Duodenal mucosa (tissue), 2 donors: ENCODE measurements around the gene PALLD.

ENCODE experiments used
- H3K27ac ChIP-seq: one replicate; pipeline ENCODE4 v1.7.0; 2013; ENCODE audit warnings: low read depth, low read length
- H3K27me3 ChIP-seq, 2 donors: one replicate each; pipeline ENCODE4 v1.7.0; 2013; ENCODE audit warnings: low read length in 2 of 2, control low read depth in 1 of 2; ENCODE audit not compliant: insufficient read depth in 2 of 2, control insufficient read depth in 1 of 2
- H3K36me3 ChIP-seq, 2 donors: one replicate each; pipeline ENCODE4 v1.7.0; 2013; ENCODE audit warnings: low read length in 2 of 2, control low read depth in 1 of 2; ENCODE audit not compliant: insufficient read depth in 2 of 2, control insufficient read depth in 1 of 2
- H3K4me1 ChIP-seq, 2 donors: one replicate each; pipeline ENCODE4 v1.7.0; 2013; ENCODE audit warnings: low read length in 2 of 2, control low read depth in 1 of 2; ENCODE audit not compliant: insufficient read depth in 2 of 2, control insufficient read depth in 1 of 2
- H3K4me3 ChIP-seq, 2 donors: one replicate each; pipeline ENCODE4 v1.7.0; 2013; ENCODE audit warnings: low read length in 2 of 2, low read depth in 1 of 2
- H3K9ac ChIP-seq, 2 donors: one replicate each; pipeline ENCODE4 v1.7.0; 2013; ENCODE audit warnings: low read length in 2 of 2, low read depth in 1 of 2
- H3K9me3 ChIP-seq, 2 donors: one replicate each; pipeline ENCODE4 v1.7.0; 2013; ENCODE audit warnings: low read length in 2 of 2, control low read depth in 1 of 2; ENCODE audit not compliant: control insufficient read depth in 1 of 2

PALLD gene

GRCh38 chr4:168613869-168614268 lies 117.0 kb downstream of the PALLD start:
- Histone ChIP-seq H3K36me3 (no peaks in the 10 kb centered on the region), H3K4me1 (no peaks in the 10 kb centered on the region), H3K27ac (no peak overlapping the region), H3K4me3 (no peak overlapping the region), H3K9me3 (no peaks in the 10 kb centered on the region), H3K9ac (no peak overlapping the region), H3K27me3 (no peaks in the 10 kb centered on the region)

GRCh38 chr4:168614281-168615057 lies 117.6 kb downstream of the PALLD start:
- Histone ChIP-seq H3K27me3 (no peaks in the 10 kb centered on the region), H3K36me3 (no peaks in the 10 kb centered on the region), H3K27ac (no peak overlapping the region), H3K4me3 (no peak overlapping the region), H3K4me1 (no peaks in the 10 kb centered on the region), H3K9me3 (no peaks in the 10 kb centered on the region), H3K9ac (no peak overlapping the region)

GRCh38 chr4:168615294-168616065 lies 118.6 kb downstream of the PALLD start:
- no peaks in the 10 kb centered on the region for H3K4me1 ChIP-seq
- no peak overlapping the region for H3K9ac ChIP-seq
- no peaks in the 10 kb centered on the region for H3K36me3 ChIP-seq
- no peak overlapping the region for H3K4me3 ChIP-seq
- H3K9me3 ChIP-seq = no peaks in the 10 kb centered on the region
- H3K27me3 ChIP-seq = no peaks in the 10 kb centered on the region
- no peak overlapping the region for H3K27ac ChIP-seq

- Histone ChIP-seq H3K9me3 (no peaks in the 10 kb centered on the region), H3K27me3 (no peaks in the 10 kb centered on the region), H3K4me1 (no peaks in the 10 kb centered on the region), H3K9ac (no peak overlapping the region), H3K27ac (no peak overlapping the region), H3K36me3 (no peaks in the 10 kb centered on the region), H3K4me3 (no peak overlapping the region)
Observed at GRCh38 chr4:168618577-168619265, 121.9 kb downstream of the PALLD start.

- no peaks in the 10 kb centered on the region for H3K36me3 ChIP-seq
- H3K27me3 ChIP-seq = no peaks in the 10 kb centered on the region
- no peaks in the 10 kb centered on the region for H3K4me1 ChIP-seq
- no peaks in the 10 kb centered on the region for H3K9me3 ChIP-seq
- H3K27ac ChIP-seq = no peak overlapping the region
- no peak overlapping the region for H3K4me3 ChIP-seq
- H3K9ac ChIP-seq = no peak overlapping the region
Observed at GRCh38 chr4:168619266-168619631, 122.4 kb downstream of the PALLD start.

- Histone ChIP-seq H3K27me3 (no peaks in the 10 kb centered on the region), H3K9ac (no peak overlapping the region), H3K4me1 (no peaks in the 10 kb centered on the region), H3K9me3 (no peaks in the 10 kb centered on the region), H3K36me3 (no peaks in the 10 kb centered on the region), H3K4me3 (no peak overlapping the region), H3K27ac (no peak overlapping the region)
Observed at GRCh38 chr4:168621806-168622589, 125.1 kb downstream of the PALLD start.

GRCh38 chr4:168622600-168622999 lies 125.7 kb downstream of the PALLD start:
- Histone ChIP-seq H3K9me3 (no peaks in the 10 kb centered on the region), H3K36me3 (no peaks in the 10 kb centered on the region), H3K4me1 (no peaks in the 10 kb centered on the region), H3K9ac (no peak overlapping the region), H3K27ac (no peak overlapping the region), H3K4me3 (no peak overlapping the region), H3K27me3 (no peaks in the 10 kb centered on the region)

- H3K4me1 ChIP-seq = no peaks in the 10 kb centered on the region
- H3K27ac ChIP-seq = no peak overlapping the region
- no peaks in the 10 kb centered on the region for H3K36me3 ChIP-seq
- no peaks in the 10 kb centered on the region for H3K27me3 ChIP-seq
- no peaks in the 10 kb centered on the region for H3K9me3 ChIP-seq
- no peak overlapping the region for H3K9ac ChIP-seq
- H3K4me3 ChIP-seq = no peak overlapping the region
Observed at GRCh38 chr4:168623011-168623410, 126.2 kb downstream of the PALLD start.

GRCh38 chr4:168623484-168623883 lies 126.6 kb downstream of the PALLD start:
- H3K27me3 ChIP-seq = no peaks in the 10 kb centered on the region
- no peak overlapping the region for H3K4me3 ChIP-seq
- no peaks in the 10 kb centered on the region for H3K9me3 ChIP-seq
- no peaks in the 10 kb centered on the region for H3K4me1 ChIP-seq
- no peak overlapping the region for H3K9ac ChIP-seq
- H3K27ac ChIP-seq = no peak overlapping the region
- H3K36me3 ChIP-seq = no peaks in the 10 kb centered on the region
